Activated naive CD4-positive, alpha-beta T cell treated with anti-CD3 and anti-CD28 coated beads, Interleukin-2, amount 10 ng/mL, durations not matched to agents 7 days and 5 days (primary cell): ENCODE measurements around the gene HERC2.
A peak's percentile ranks its signal among the peaks of the same experiment; 100 is the strongest.

Source experiments
- CTCF ChIA-PET: fragments of 350-600 bp; sonication (Branson Sonifier 250); formaldehyde crosslinking; loops from one replicate; lab custom pipeline; 2021; ENCODE audit warnings: antibody characterized with exemption; lab: Charles Lee
- DNase-seq: peaks from one replicate; pipeline ENCODE4 v3.0.0-alpha.2; 2020
- H3K27ac Mint-ChIP-seq: one replicate; pipeline ENCODE4 v1.8.0; 2021; ENCODE audit warnings: mild to moderate bottlenecking, moderate library complexity, mixed read lengths
- H3K27me3 Mint-ChIP-seq: one replicate; pipeline ENCODE4 v1.8.0; 2021; ENCODE audit warnings: mild to moderate bottlenecking, mixed read lengths
- H3K36me3 Mint-ChIP-seq: one replicate; pipeline ENCODE4 v1.8.0; 2021; ENCODE audit warnings: mixed read lengths
- H3K4me1 Mint-ChIP-seq: one replicate; pipeline ENCODE4 v1.8.0; 2021; ENCODE audit warnings: mixed read lengths
- H3K4me3 Mint-ChIP-seq: one replicate; pipeline ENCODE4 v1.8.0; 2021; ENCODE audit warnings: mild to moderate bottlenecking, moderate library complexity, mixed read lengths
- H3K9me3 Mint-ChIP-seq: one replicate; pipeline ENCODE4 v1.8.0; 2021; ENCODE audit warnings: mixed read lengths

HERC2 gene

DNA sequence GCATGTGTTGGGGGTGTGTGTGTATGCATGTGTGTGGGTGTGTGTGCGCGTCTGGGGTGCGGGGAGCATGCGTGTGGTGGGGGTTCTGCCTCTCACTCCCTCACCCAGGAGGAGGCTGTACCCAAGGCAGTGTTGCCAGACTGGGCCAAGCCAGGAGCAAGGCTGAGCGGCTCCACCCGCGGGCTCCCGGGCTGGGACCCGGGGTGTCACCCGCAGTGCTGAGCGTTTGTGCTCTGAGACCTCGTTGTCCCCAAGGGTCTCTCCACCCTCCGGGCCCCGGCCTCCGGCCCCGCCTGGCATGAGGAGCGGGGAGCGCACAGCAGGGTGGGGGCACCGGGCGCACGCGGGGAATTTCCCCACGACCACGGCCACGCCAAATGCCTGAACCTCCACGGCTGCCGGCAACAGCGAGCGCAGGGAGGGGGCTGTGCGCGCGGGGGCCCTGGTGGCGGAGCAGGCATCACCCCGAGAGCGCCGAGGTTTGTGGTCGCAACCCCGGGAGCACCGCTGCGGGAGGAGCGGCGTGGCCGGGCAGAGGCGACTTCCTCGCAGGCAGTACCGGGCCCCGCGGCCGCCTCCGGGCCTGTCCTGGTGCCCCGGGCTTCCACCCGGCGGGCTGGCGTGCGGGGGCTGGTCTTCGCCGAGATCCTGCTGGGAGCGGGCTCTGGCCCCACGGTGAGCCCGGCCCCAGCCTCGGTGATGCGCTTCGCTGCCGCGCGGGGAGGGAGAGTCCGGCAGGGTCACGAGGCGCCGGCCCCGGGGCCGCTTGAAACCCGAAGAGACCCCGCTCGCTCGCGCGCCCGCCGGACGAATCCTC lies 215.5 kb downstream of the HERC2 start:
- Mint-ChIP-seq H3K27ac (no peak overlapping the region), H3K4me3 (peak overlapping the region; percentile 44), H3K36me3 (peaks cover 4% of the 10 kb centered on the region), H3K9me3 (no peaks in the 10 kb centered on the region), H3K27me3 (peaks cover 63% of the 10 kb centered on the region), H3K4me1 (peaks cover 16% of the 10 kb centered on the region)
- CTCF ChIA-PET: no interaction called here
- DNase-seq: peak; percentile 50

DNA sequence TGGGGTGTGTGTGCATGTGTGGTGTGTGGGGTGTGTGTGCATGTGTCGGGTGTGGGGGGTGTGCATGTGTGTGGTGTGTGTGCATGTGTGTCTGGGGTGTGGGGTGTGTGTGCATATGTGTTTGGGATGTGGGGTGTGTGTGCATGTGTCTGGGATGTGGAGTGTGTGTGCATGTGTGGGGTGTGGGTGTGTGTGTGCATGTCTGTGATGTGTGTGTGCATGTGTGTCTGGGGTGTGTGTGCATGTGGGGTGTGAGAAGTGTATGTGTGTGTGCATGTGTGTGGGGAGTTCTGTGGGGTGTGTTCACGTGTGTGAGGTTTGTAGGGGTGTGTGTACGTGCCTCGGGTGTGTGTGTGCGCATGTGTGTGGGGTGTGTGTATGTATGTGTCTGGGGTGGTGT lies 216.2 kb downstream of the HERC2 start:
- Mint-ChIP-seq H3K9me3 (no peaks in the 10 kb centered on the region), H3K27ac (no peak overlapping the region), H3K4me1 (peaks cover 16% of the 10 kb centered on the region), H3K27me3 (peaks cover 70% of the 10 kb centered on the region), H3K4me3 (peak overlapping the region; percentile 44), H3K36me3 (peaks cover 1% of the 10 kb centered on the region)
- peak; percentile 14 for DNase-seq
- CTCF ChIA-PET: no interaction called here

DNA sequence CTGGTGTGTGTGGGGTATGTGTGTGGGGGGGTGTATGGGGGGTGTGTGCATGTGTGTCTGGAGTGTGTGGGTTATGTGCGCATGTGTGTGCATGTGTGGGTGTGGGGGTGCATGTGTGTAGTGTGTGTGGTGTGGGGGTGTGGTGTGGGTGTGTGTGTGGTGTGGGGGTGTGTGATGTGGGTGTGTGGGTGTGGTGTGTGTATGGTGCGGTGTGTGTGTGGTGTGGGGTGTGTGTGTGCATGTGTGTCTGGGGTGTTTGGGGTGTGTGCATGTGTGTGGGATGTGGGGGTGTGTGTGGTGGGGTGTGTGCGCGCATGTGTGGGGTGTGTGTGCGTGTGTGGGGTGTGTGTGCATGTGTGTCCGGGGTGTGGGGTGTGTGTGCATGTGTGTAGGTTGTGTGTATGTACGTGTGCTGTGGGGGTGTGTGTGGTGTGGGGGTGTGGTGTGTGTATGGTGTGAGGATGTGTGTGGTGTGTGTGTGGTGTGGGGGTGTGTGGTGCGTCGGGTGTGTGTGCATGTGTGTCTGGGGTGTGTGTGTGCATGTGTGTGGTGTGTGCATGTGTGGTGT lies 216.7 kb downstream of the HERC2 start:
- Mint-ChIP-seq H3K4me1 (peaks cover 16% of the 10 kb centered on the region), H3K27me3 (peaks cover 75% of the 10 kb centered on the region), H3K9me3 (no peaks in the 10 kb centered on the region), H3K27ac (no peak overlapping the region), H3K36me3 (peaks cover 1% of the 10 kb centered on the region), H3K4me3 (no peak overlapping the region)
- peak; percentile 1 for DNase-seq
- CTCF ChIA-PET: no interaction called here

DNA sequence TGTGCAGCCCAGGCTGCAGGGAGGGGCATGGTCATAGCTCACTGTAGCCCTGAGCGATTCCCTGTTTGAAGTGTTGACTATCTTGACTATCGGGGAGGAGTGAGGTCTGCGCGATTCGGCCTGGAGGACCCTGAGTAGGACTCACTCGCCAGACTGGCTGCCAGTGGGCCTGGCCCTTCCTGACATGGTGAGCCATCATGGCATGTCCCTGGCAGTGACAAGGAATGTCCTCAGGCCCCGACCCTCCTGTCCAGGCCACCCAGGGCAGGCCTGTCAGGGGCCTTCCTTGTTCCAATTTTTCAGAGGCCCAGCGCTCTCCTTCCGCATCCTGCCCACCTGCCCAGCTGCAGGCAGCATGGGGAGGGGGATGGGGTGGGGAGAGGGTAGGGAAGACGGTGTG lies 217.7 kb downstream of the HERC2 start:
- CTCF ChIA-PET: no interaction called here
- no peaks in the 10 kb centered on the region for H3K9me3 Mint-ChIP-seq
- DNase-seq: peak; percentile 9
- H3K27ac Mint-ChIP-seq: no peak overlapping the region
- H3K36me3 Mint-ChIP-seq: peaks cover 3% of the 10 kb centered on the region
- H3K27me3 Mint-ChIP-seq: peaks cover 84% of the 10 kb centered on the region
- H3K4me1 Mint-ChIP-seq: peaks cover 20% of the 10 kb centered on the region
- H3K4me3 Mint-ChIP-seq: no peak overlapping the region

DNA sequence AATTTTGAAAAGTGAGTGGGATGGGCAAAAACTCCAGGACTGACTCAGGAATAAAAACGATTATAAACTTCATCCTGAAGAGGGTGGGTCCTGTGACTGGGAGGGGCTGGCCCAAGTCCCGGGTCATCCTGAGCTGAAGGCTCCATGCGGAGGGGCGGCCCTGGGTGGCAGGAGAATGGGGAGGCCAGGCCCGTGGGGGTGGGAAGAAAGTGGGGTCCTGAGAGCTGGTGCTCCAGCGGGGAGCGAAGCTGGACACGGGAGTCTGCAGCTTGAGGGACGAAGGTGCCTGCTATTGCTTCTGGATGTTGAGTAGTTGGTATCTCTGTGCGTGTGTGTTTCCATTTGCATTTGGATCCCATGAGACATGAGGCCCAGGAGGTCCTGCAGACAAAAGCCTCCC lies 218.1 kb downstream of the HERC2 start:
- Mint-ChIP-seq H3K27ac (no peak overlapping the region), H3K4me1 (peaks cover 20% of the 10 kb centered on the region), H3K4me3 (no peak overlapping the region), H3K36me3 (peaks cover 3% of the 10 kb centered on the region), H3K9me3 (no peaks in the 10 kb centered on the region), H3K27me3 (peaks cover 89% of the 10 kb centered on the region)
- peak; percentile 18 for DNase-seq
- CTCF ChIA-PET: no interaction called here

DNA sequence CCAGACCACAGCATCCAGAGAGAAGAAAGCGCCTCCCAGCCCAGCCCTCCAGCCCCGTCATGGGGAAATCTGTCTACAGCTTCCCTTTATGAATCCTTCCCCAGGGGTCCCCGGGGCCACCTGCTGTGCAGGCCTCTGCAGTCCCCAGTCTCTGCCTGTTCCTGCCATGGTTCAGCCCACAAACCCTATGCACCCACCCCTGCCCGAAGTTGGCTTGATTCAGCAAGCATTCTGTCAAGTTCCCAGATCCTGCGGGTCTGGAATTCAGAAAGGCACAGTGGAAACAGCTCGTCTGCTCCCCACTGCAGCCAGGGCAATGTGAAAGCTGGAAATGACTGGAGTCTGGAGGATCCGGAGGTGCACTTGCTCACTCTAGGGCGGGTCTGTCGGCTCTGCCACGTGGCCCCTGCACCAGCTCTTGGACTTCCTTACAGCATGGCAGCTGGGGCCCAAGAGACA lies 220.0 kb downstream of the HERC2 start:
- Mint-ChIP-seq H3K9me3 (no peaks in the 10 kb centered on the region), H3K27me3 (peaks cover 91% of the 10 kb centered on the region), H3K27ac (no peak overlapping the region), H3K4me3 (no peak overlapping the region), H3K36me3 (peaks cover 1% of the 10 kb centered on the region), H3K4me1 (peaks cover 22% of the 10 kb centered on the region)
- CTCF ChIA-PET: no interaction called here
- DNase-seq: peak; percentile 16

DNA sequence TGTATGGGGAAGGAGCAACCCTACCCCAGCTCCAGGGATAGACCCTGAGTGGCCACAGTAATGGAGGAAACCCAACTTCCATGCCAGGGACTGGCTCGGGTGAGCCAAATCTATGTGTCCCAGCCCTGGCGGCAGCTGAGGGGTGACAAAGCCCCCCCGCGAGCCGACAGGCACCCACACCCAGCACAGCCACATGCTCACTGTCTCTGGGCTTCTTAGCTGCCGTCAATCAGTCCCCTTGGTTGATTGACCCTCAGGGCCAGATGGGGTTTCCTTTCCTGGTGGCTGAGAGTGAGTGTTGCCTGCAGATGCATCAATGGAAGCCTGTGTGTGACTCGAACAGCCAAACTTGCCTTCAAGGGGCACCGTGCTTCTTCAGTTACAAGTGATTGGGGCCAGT lies 220.8 kb downstream of the HERC2 start:
- CTCF ChIA-PET: no interaction called here
- H3K27me3 Mint-ChIP-seq: peaks cover 93% of the 10 kb centered on the region
- H3K4me3 Mint-ChIP-seq: no peak overlapping the region
- H3K36me3 Mint-ChIP-seq: peaks cover 1% of the 10 kb centered on the region
- DNase-seq: no peak
- peaks cover 25% of the 10 kb centered on the region for H3K4me1 Mint-ChIP-seq
- H3K27ac Mint-ChIP-seq: no peak overlapping the region
- no peaks in the 10 kb centered on the region for H3K9me3 Mint-ChIP-seq

DNA sequence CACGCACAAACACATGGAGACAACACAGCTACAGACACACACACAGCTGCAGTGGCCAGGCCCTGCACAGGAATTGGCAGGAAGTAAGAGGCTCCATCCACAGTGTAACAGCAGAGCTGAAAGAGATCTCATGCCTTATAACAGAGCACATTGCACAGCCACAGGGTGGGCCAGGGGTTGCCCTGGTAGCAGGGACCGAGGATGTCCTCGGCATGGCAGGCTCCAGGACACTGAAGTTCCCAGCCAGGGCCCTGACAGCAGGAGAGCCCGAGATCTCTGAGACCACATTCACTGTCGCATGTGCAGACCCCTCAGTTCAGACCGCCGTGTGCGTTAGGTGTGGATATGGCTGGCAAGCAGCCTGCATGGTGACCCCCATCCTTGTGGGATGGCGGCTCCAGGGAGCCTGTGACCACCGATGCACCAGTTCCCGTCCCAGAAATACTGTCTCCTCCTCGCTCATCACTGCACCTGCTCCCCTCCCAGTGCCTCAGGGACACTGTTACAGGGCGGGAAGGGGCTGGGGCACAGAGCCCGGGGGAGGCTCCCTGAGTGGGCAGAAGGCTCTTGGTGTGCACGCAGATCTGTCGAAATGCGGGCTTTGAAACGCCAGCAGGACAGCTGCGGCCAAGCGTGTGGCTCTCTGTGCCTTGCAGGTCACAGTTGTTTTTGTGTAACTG lies 221.3 kb downstream of the HERC2 start:
- H3K4me1 Mint-ChIP-seq: peaks cover 25% of the 10 kb centered on the region
- peaks cover 1% of the 10 kb centered on the region for H3K36me3 Mint-ChIP-seq
- peak; percentile 8 for DNase-seq
- no peak overlapping the region for H3K4me3 Mint-ChIP-seq
- peaks cover 93% of the 10 kb centered on the region for H3K27me3 Mint-ChIP-seq
- no peak overlapping the region for H3K27ac Mint-ChIP-seq
- H3K9me3 Mint-ChIP-seq: no peaks in the 10 kb centered on the region
- CTCF ChIA-PET: no interaction called here

DNA sequence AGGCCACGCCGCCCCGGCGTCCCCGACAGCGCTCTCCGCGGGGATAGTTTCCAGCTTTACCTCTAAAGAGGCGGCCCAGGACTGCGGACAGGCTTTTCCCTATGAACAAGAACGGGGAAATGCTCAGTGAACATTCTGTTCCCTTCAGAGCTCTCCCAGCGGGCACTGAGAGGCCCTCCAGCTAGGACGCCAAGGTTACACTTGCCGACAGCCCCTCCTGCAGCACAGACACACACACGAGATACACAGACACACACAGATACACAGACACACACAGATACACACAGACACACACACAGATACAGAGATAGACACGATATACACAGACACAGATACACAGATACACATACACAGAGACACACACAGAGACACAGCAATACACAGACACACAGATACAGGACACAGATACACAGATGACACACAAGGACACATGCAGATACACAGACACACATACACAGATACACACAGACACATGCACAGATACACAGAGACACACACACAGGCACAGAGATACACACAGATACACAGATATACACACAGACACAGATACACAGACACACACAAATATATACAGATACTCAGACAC lies 222.3 kb downstream of the HERC2 start:
- H3K9me3 Mint-ChIP-seq: no peaks in the 10 kb centered on the region
- H3K36me3 Mint-ChIP-seq: peaks cover 1% of the 10 kb centered on the region
- H3K27me3 Mint-ChIP-seq: peaks cover 93% of the 10 kb centered on the region
- no peak for DNase-seq
- CTCF ChIA-PET: no interaction called here
- peaks cover 28% of the 10 kb centered on the region for H3K4me1 Mint-ChIP-seq
- no peak overlapping the region for H3K4me3 Mint-ChIP-seq
- H3K27ac Mint-ChIP-seq: no peak overlapping the region

DNA sequence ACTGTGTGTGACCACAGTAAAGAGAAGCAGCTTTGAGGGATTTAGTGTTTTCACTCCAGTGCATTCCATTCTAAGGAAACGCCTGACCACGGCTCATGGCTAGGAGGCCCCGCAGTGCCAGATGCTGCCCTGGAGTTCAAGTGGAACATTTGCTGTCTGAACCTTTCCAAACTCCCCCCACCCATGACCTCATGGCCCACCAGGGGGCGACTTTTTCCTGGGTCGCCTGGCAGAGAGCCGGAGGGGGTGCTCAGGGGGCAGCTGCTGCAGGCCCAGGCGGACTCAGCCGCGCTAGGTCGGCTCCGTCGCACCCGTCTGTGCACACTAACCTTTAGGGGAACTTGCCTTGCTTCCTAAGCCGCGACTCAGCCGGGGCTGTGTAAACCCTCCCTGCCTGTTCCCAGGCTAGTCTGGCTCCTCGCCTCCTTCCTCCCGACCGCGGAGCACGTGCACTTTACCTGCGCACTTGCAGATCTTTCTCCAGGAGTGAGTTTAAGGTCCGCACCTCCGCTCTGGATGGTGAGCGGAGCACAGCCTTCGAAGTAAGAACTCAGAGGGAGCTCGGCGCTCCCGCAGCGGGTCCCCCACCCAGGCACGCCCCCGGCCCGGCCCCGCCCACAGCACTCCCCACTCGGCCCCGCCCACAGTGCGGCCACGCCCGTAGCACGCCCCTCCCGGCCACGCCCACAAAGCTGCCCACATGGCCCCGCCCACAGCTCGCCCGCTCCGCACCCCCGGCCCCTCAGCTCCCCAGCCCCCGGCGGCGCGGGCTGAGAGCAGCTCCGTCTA lies 223.0 kb downstream of the HERC2 start, which contains the start of gene OCA2:
OCA2 (minus strand) TSS at position 550 of the 789 bp plus-strand sequence. CDS start 17,441 bp downstream, outside the sequence.
- Mint-ChIP-seq H3K27me3 (peaks cover 95% of the 10 kb centered on the region), H3K4me3 (no peak within 1 kb of the TSS), H3K4me1 (peaks cover 28% of the 10 kb centered on the region), H3K9me3 (no peaks in the 10 kb centered on the region), H3K27ac (no peak within 1 kb of the TSS), H3K36me3 (peaks cover 1% of the 10 kb centered on the region)
- CTCF ChIA-PET: interaction anchor here (1.5 kb wide), 1 partner anchor 25 kb away, joined by 3 read pairs; no protein-coding TSS in a partner anchor
- peak; percentile 66 for DNase-seq

DNA sequence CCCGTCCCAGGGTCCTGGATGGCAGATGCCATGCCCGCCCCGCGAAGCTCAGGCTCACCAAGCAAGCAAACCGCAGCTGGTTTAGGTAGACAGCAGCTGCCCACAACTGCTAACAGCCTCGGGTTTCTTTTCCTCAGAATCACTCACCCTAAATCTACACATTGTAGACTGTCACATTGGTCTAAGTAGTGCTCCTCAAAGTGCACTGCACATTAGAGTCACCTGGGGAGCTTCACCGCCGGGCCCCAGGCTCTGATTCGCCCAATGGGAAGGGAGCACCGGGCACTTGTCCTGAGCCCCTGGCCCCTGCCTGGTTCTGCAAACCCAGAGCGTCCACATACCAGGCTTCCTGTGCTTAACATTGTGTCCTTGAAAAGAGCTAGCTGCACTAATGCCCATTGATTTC lies 223.6 kb downstream of the HERC2 start:
- CTCF ChIA-PET: interaction anchor here (1.5 kb wide), 1 partner anchor 25 kb away, joined by 3 read pairs; no protein-coding TSS in a partner anchor
- Mint-ChIP-seq H3K4me3 (no peak overlapping the region), H3K9me3 (no peaks in the 10 kb centered on the region), H3K27me3 (peaks cover 95% of the 10 kb centered on the region), H3K27ac (no peak overlapping the region), H3K4me1 (peaks cover 32% of the 10 kb centered on the region), H3K36me3 (peaks cover 1% of the 10 kb centered on the region)
- peak; percentile 18 for DNase-seq

DNA sequence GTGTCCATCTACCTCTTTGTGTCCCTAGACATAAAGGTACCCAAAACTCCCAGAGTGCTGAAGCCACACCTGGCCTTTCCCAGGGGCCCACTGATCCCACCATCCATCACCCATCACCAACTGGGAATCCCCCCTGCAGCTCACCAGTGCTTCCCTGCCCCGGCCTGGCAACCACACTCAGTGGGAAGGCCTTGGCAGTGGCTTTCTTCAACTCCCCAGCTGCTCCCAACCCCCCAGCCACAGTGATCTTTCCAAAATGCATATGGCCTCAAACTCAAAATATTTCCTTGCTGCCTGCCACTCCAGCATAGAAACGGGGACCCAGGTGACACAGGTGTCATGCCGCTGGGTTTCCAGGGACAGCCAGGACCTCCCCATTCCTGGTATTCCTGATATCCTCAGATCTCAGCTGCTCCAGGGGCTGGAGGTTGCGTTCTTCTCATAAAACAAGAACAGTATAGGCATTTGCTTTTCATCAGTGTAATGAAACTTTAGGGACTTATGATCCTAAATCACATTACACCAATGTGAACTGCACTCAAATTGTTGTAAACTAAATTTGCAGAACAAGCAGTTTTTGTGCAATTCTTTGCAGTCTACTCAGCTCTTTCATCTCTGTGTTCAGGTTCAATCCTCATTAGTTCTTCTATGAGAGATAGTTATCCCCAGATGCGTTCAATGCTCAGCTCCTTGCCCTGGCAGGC lies 224.2 kb downstream of the HERC2 start:
- CTCF ChIA-PET: interaction anchor here (1.5 kb wide), 1 partner anchor 26 kb away, joined by 3 read pairs; no protein-coding TSS in a partner anchor
- no peaks in the 10 kb centered on the region for H3K9me3 Mint-ChIP-seq

More for the DNA sequence above, 224.2 kb downstream of the HERC2 start:
- DNase-seq: peak; percentile 14
- H3K27ac Mint-ChIP-seq: peak overlapping the region; percentile 16
- H3K36me3 Mint-ChIP-seq: peaks cover 2% of the 10 kb centered on the region
- peaks cover 32% of the 10 kb centered on the region for H3K4me1 Mint-ChIP-seq
- peak overlapping the region; percentile 48 for H3K4me3 Mint-ChIP-seq
- peaks cover 98% of the 10 kb centered on the region for H3K27me3 Mint-ChIP-seq
